CD14-positive monocyte (primary cell): ENCODE measurements around the gene ATP8B3. TPM values are rescaled to one million over a fixed set of nuclear protein-coding genes. Genes with fewer than 3 reads are reported as not detected.

Experiments used
- DNase-seq, 3 donors: peaks; one replicate each; pipeline ENCODE4 v3.0.0-alpha.2; 2011 to 2022
- H2AFZ ChIP-seq: 2 replicates; pipeline ENCODE4 v1.6.0; 2012; ENCODE audit warnings: mild to moderate bottlenecking, low read depth, low read length, inconsistent platforms; ENCODE audit not compliant: insufficient read depth, poor library complexity, severe bottlenecking
- H3K27ac ChIP-seq, 2 donors: 1 replicate in 1 of 2; 2 replicates in 1 of 2; pipeline ENCODE4 v1.5.1; 2012 to 2013; ENCODE audit warnings: low read length in 2 of 2, control low read depth in 1 of 2, inconsistent platforms in 1 of 2, low read depth in 1 of 2, mild to moderate bottlenecking in 1 of 2
- H3K27me3 ChIP-seq, 2 donors: one replicate each; pipeline versions ENCODE4 v1.6.0 to v1.6.1; 2011 to 2013; ENCODE audit warnings: low read length in 2 of 2; ENCODE audit not compliant: control insufficient read depth in 2 of 2, insufficient read depth in 2 of 2
- H3K36me3 ChIP-seq, 2 donors: replicated peaks in 1 of 2; 1 replicate in 1 of 2; 2 replicates in 1 of 2; pipeline versions ENCODE4 v1.5.1 to v1.6.1; 2012 to 2013; ENCODE audit warnings: low read length in 2 of 2, control low read depth in 1 of 2, inconsistent platforms in 1 of 2, mild to moderate bottlenecking in 1 of 2; ENCODE audit not compliant: insufficient read depth in 2 of 2, control insufficient read depth in 1 of 2
- H3K4me1 ChIP-seq, 2 donors: 1 replicate in 1 of 2; 2 replicates in 1 of 2; pipeline versions ENCODE4 v1.5.1 to v1.6.1; 2012 to 2013; ENCODE audit warnings: low read length in 2 of 2, control low read depth in 1 of 2, inconsistent platforms in 1 of 2, mild to moderate bottlenecking in 1 of 2, moderate library complexity in 1 of 2; ENCODE audit not compliant: insufficient read depth in 2 of 2, control insufficient read depth in 1 of 2
- H3K4me2 ChIP-seq: replicated peaks from 2 replicates; pipeline ENCODE3; 2012; ENCODE audit warnings: low read length, moderate library complexity, mild to moderate bottlenecking; ENCODE audit not compliant: poor library complexity, severe bottlenecking; ENCODE audit errors: extremely low read depth
- H3K4me3 ChIP-seq, 3 experiments: fragments of 200-600 bp in 1 of 3; sonication (generic) in 1 of 3; replicated peaks in 1 of 3; 1 replicate in 2 of 3; 2 replicates in 1 of 3; pipeline ENCODE4 v1.5.1; 2011 to 2013; ENCODE audit warnings: low read length in 3 of 3, mild to moderate bottlenecking in 3 of 3, control low read depth in 2 of 3, low read depth in 2 of 3, inconsistent platforms in 1 of 3, moderate library complexity in 1 of 3
- H3K79me2 ChIP-seq: 2 replicates; pipeline ENCODE4 v1.6.0; 2012; ENCODE audit warnings: mild to moderate bottlenecking, control low read depth, inconsistent platforms, low read length, moderate library complexity; ENCODE audit not compliant: insufficient read depth
- H3K9ac ChIP-seq: 2 replicates; pipeline ENCODE4 v1.6.0; 2017; ENCODE audit warnings: low read length, mild to moderate bottlenecking; ENCODE audit not compliant: insufficient read depth, poor library complexity, severe bottlenecking
- H3K9me3 ChIP-seq, 2 donors: replicated peaks in 1 of 2; 1 replicate in 1 of 2; 2 replicates in 1 of 2; pipeline versions ENCODE4 v1.5.1 to v1.6.1; 2012 to 2013; ENCODE audit warnings: low read length in 2 of 2, control low read depth in 1 of 2; ENCODE audit not compliant: control insufficient read depth in 1 of 2, insufficient read depth in 1 of 2
- H4K20me1 ChIP-seq: 2 replicates; pipeline ENCODE4 v1.6.0; 2012; ENCODE audit warnings: mild to moderate bottlenecking, low read length, control low read depth, moderate library complexity; ENCODE audit not compliant: insufficient read depth
- H3K27ac Mint-ChIP-seq, 7 donors: one replicate each; pipeline ENCODE4 v1.8.0; 2020; ENCODE audit warnings: mild to moderate bottlenecking in 7 of 7, mixed read lengths in 7 of 7, moderate library complexity in 6 of 7, inconsistent platforms in 2 of 7
- H3K27me3 Mint-ChIP-seq, 3 donors: one replicate each; pipeline ENCODE4 v1.8.0; 2021 to 2022; ENCODE audit warnings: low read depth in 3 of 3, mild to moderate bottlenecking in 3 of 3, mixed read lengths in 3 of 3, moderate library complexity in 3 of 3, inconsistent platforms in 1 of 3
- H3K36me3 Mint-ChIP-seq, 2 donors: one replicate each; pipeline ENCODE4 v1.8.0; 2020; ENCODE audit warnings: mixed read lengths in 2 of 2, inconsistent platforms in 1 of 2, mild to moderate bottlenecking in 1 of 2
- H3K4me1 Mint-ChIP-seq: one replicate; pipeline ENCODE4 v1.8.0; 2020; ENCODE audit warnings: mild to moderate bottlenecking, mixed read lengths
- H3K4me3 Mint-ChIP-seq, 2 donors: one replicate each; pipeline ENCODE4 v1.8.0; 2020; ENCODE audit warnings: mild to moderate bottlenecking in 2 of 2, mixed read lengths in 2 of 2, moderate library complexity in 1 of 2
- H3K9me3 Mint-ChIP-seq, 7 donors: one replicate each; pipeline ENCODE4 v1.8.0; 2020 to 2022; ENCODE audit warnings: mixed read lengths in 7 of 7, mild to moderate bottlenecking in 6 of 7, moderate library complexity in 6 of 7, inconsistent platforms in 2 of 7
- WGBS: methylation state at CpG from one replicate; pipeline ENCODE4 v1.1.5; 2013; ENCODE audit warnings: missing lambda C conversion rate; ENCODE audit not compliant: insufficient coverage; 5-methylcytosine and 5-hydroxymethylcytosine counted together
- intact Hi-C, 2 donors: fragments of 100-400 bp; cut with micrococcal nuclease; formaldehyde crosslinking; loops; one replicate each; pipeline versions ENCODE4 v1.15.0 to v1.15.1; 2023
- polyA plus RNA-seq, 3 donors: library from polyadenylated mRNA; depleted of rRNA in 1 of 3; unstranded in 2 of 3; stranded (reverse) in 1 of 3; fragments of 300-500 nt in 2 of 3; fragments of >200 nt in 1 of 3; fragmentation: Illumina TruSeq in 2 of 3; gene quantifications; 1 replicate in 2 of 3; 2 replicates in 1 of 3; pipeline ENCODE4 v1.2.3, GENCODE V29; 2012 to 2021
- TF ChIP-seq, protein P1 (sequence below): fragments of 200-600 bp; IDR thresholded peaks from one replicate; pipeline ENCODE4 v1.8.0; 2022; ENCODE audit warnings: antibody characterized with exemption, mild to moderate bottlenecking

Gene ATP8B3
- polyA plus RNA-seq, 3 donors = 1.6 to 8.2 (median 1.8) TPM

- no peak overlapping the region for H3K4me2 ChIP-seq
Observed at GRCh38 chr19:1739960-1740629, 72.0 kb downstream of the ATP8B3 start.

GRCh38 chr19:1736927-1737326 lies 75.1 kb downstream of the ATP8B3 start:
- Histone ChIP-seq H2AFZ (no peak overlapping the region), H3K9me3 (peaks cover 0 to 3% of the 10 kb centered on the region in 2 donors), H3K79me2 (no peaks in the 10 kb centered on the region), H3K4me2 (no peak overlapping the region), H3K4me1 (no peaks in the 10 kb centered on the region), H4K20me1 (no peaks in the 10 kb centered on the region), H3K27me3 (peaks cover 0 to 42% of the 10 kb centered on the region in 2 donors), H3K9ac (no peak overlapping the region), H3K36me3 (no peaks in the 10 kb centered on the region), H3K27ac (no peak overlapping the region), H3K4me3 (no peak overlapping the region)
- Mint-ChIP-seq H3K4me1 (no peaks in the 10 kb centered on the region), H3K4me3 (peak overlapping the region in 1 of 2 donors; percentile 64), H3K27ac (no peak overlapping the region), H3K9me3 (peaks cover 0 to 12% (median 6%) of the 10 kb centered on the region in 7 donors), H3K36me3 (no peaks in the 10 kb centered on the region), H3K27me3 (peaks cover 40 to 81% (median 64%) of the 10 kb centered on the region in 3 donors)
- 55% methylated on average over 5 of the region's 22 CpGs for WGBS
- TF ChIP-seq, protein P1, sequence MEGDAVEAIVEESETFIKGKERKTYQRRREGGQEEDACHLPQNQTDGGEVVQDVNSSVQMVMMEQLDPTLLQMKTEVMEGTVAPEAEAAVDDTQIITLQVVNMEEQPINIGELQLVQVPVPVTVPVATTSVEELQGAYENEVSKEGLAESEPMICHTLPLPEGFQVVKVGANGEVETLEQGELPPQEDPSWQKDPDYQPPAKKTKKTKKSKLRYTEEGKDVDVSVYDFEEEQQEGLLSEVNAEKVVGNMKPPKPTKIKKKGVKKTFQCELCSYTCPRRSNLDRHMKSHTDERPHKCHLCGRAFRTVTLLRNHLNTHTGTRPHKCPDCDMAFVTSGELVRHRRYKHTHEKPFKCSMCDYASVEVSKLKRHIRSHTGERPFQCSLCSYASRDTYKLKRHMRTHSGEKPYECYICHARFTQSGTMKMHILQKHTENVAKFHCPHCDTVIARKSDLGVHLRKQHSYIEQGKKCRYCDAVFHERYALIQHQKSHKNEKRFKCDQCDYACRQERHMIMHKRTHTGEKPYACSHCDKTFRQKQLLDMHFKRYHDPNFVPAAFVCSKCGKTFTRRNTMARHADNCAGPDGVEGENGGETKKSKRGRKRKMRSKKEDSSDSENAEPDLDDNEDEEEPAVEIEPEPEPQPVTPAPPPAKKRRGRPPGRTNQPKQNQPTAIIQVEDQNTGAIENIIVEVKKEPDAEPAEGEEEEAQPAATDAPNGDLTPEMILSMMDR = no peak
- intact Hi-C loops = no loop called here
- no peak for DNase-seq

More at GRCh38 chr19:1739960-1740629, 72.0 kb downstream of the ATP8B3 start:
- H3K79me2 ChIP-seq = no peaks in the 10 kb centered on the region
- intact Hi-C loops = no loop called here
- no peaks in the 10 kb centered on the region for H3K36me3 Mint-ChIP-seq
- no peak overlapping the region for H3K27ac ChIP-seq
- no peak for DNase-seq
- no peak overlapping the region for H3K27ac Mint-ChIP-seq
- H3K27me3 Mint-ChIP-seq = peaks cover 33 to 74% (median 63%) of the 10 kb centered on the region in 3 donors
- 100% methylated on average over 8 of the region's 11 CpGs for WGBS
- H3K4me1 ChIP-seq = no peaks in the 10 kb centered on the region
- H2AFZ ChIP-seq = no peak overlapping the region
- H4K20me1 ChIP-seq = no peaks in the 10 kb centered on the region
- TF ChIP-seq, protein P1 = no peak
- H3K4me1 Mint-ChIP-seq = no peaks in the 10 kb centered on the region
- peaks cover 0 to 11% (median 6%) of the 10 kb centered on the region in 7 donors for H3K9me3 Mint-ChIP-seq
- H3K4me3 Mint-ChIP-seq = peak overlapping the region in 1 of 2 donors; percentile 2
- H3K36me3 ChIP-seq = no peaks in the 10 kb centered on the region
- H3K9me3 ChIP-seq = peaks cover 0 to 3% of the 10 kb centered on the region in 2 donors
- H3K27me3 ChIP-seq = peaks cover 0 to 30% of the 10 kb centered on the region in 2 donors
- no peak overlapping the region for H3K4me3 ChIP-seq
- no peak overlapping the region for H3K9ac ChIP-seq
